ENCODE data around the gene TRAPPC10. TPM values are rescaled to one million over a fixed set of nuclear protein-coding genes. Genes with fewer than 3 reads are reported as not detected.

TRAPPC10 gene
- polyA plus RNA-seq (2011; rRNA removed), result 26.0 and 26.8 TPM in 2 replicates
- 20.1 and 24.7 TPM in 2 replicates for polyA minus RNA-seq (2011; rRNA and poly(A)+ RNA removed)

GRCh38 chr21:44011579-44012473 lies at the start of gene TRAPPC10:
TRAPPC10 (plus strand) TSS chr21:44012309; CDS start chr21:44012494, 185 bp downstream.
- no peak for TF ChIP-seq CTCF (IDR thresholded peaks at IDR 0.05; ENCODE audit: low read depth, low read length)
- peak; percentile 37 for DNase-seq (ENCODE audit: low read depth, low spot score)
- ChIA-PET POLR2A (interaction anchor here (0.6 to 1.2 kb wide), 4 partner anchors 10 to 150 kb away, joined by 3 to 5 read pairs (median 4); no protein-coding TSS in a partner anchor), CTCF (no interaction called here)
- peak within 1 kb of the TSS; percentile 52 for H3K27ac ChIP-seq (ENCODE audit: low read depth, low read length)
- H3K9me3 ChIP-seq (ENCODE audit: control insufficient read depth, insufficient read depth, low read length), result no peaks in the 10 kb centered on the region
- peak within 1 kb of the TSS; percentile 79 for H3K4me3 ChIP-seq (ENCODE audit: low read depth, low read length)
- no peaks in the 10 kb centered on the region for H3K27me3 ChIP-seq (ENCODE audit: control insufficient read depth, insufficient read depth, low read length)

DNA sequence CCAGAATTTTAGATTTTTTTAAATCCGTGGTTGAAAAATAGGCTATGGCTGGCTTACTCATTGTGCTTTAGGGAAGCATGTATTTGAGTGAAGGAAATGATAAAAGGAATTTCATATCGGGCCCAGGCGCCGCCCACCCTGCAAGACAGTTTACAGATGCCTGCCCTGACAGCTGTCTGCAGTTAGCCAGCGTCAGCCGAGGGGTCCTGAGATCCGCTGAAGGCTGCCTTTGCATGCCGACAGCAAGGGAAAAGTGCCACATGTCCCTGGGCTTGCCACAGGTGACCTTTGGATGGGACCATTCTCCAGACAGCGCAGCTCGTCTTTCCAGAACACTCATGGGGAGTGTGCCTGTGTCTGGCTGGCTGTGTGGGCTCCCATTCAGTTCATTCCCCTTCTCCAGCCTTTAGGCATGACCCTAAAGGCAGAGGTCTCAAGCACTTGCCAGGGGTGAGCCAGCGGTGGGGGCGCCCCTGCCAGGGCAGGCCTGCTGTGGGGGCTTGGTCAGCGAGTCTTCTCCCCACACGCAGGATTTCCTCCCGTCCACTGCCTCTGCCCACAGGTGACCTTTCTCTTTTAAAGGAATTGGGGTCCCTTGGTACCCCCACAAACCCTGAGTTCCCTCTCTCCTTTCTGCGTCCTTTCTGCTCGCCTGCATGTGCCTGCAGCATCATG lies 46.1 kb upstream of the TRAPPC10 start:
- H3K27me3 ChIP-seq (ENCODE audit: control insufficient read depth, insufficient read depth, low read length), result no peaks in the 10 kb centered on the region
- no peak overlapping the region for H3K4me3 ChIP-seq (ENCODE audit: low read depth, low read length)
- H3K9me3 ChIP-seq (ENCODE audit: control insufficient read depth, insufficient read depth, low read length), result no peaks in the 10 kb centered on the region
- TF ChIP-seq CTCF (IDR thresholded peaks at IDR 0.05; ENCODE audit: low read depth, low read length), result no peak
- ChIA-PET CTCF (interaction anchor here (2.5 kb wide), 1 partner anchor 10 kb away, joined by 13 read pairs; no protein-coding TSS in a partner anchor), POLR2A (interaction anchor here (0.6 kb wide), 1 partner anchor 56 kb away, joined by 3 read pairs; no protein-coding TSS in a partner anchor)
- DNase-seq (ENCODE audit: low read depth, low spot score), result no peak
- no peak overlapping the region for H3K27ac ChIP-seq (ENCODE audit: low read depth, low read length)

DNA sequence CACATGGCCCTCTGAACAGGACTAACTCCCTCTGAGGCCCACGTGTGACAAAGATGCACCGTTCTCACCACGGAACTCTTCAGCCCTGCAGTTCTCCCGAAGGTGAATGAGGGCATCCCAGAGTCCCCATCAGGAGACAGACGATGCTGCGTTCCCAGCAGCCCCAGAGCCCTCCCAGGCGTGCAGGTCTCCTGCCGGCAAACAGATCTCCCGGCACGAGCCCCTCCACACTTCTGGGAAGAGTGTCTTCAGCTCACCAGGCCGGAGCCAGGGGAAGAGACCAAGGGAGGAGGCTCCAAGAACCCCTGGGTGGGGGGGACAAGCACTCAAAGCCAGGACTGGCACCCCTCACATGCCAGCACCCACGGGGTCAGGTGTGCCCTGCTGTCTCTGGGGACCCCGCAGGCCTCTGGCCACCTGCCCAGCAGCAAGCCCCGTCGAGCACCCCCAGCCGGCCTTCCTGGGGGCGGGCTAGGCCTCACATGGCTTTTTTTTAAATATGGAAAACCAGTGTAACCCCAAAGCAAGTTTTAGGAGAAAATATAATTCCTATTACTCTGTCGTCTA lies 45.1 kb upstream of the TRAPPC10 start:
- POLR2A ChIA-PET, result no interaction called here
- CTCF ChIA-PET, result no interaction called here
- H3K4me3 ChIP-seq (ENCODE audit: low read depth, low read length), result no peak overlapping the region
- no peaks in the 10 kb centered on the region for H3K9me3 ChIP-seq (ENCODE audit: control insufficient read depth, insufficient read depth, low read length)
- no peak for DNase-seq (ENCODE audit: low read depth, low spot score)
- H3K27me3 ChIP-seq (ENCODE audit: control insufficient read depth, insufficient read depth, low read length), result no peaks in the 10 kb centered on the region
- no peak overlapping the region for H3K27ac ChIP-seq (ENCODE audit: low read depth, low read length)
- no peak for TF ChIP-seq CTCF (IDR thresholded peaks at IDR 0.05; ENCODE audit: low read depth, low read length)

GRCh38 chr21:43967981-43968380 lies 44.1 kb upstream of the TRAPPC10 start:
- DNase-seq (ENCODE audit: low read depth, low spot score), result no peak
- ChIA-PET POLR2A (no interaction called here), CTCF (no interaction called here)
- no peaks in the 10 kb centered on the region for H3K9me3 ChIP-seq (ENCODE audit: control insufficient read depth, insufficient read depth, low read length)
- H3K27ac ChIP-seq (ENCODE audit: low read depth, low read length), result no peak overlapping the region
- H3K4me3 ChIP-seq (ENCODE audit: low read depth, low read length), result no peak overlapping the region
- no peaks in the 10 kb centered on the region for H3K27me3 ChIP-seq (ENCODE audit: control insufficient read depth, insufficient read depth, low read length)
- TF ChIP-seq CTCF (IDR thresholded peaks at IDR 0.05; ENCODE audit: low read depth, low read length), result no peak

All from AG04450 (cell line).